HTERT RPE-1 (cell line): ENCODE results near the gene OBI1.

ENCODE experiments used
- in situ Hi-C: fragments of 300-500 bp; cut with MboI; formaldehyde crosslinking; loops from 4 replicates; pipeline ENCODE4 v1.14.3; 2020; ENCODE audit warnings: low sequenced_read_pairs

OBI1 gene

GRCh38 chr13:78658630-78659449, at the start of gene OBI1:
OBI1 (minus strand) TSS chr13:78659155; CDS start chr13:78659120, 35 bp downstream.
- in situ Hi-C loops = no loop called here

- in situ Hi-C loops = no loop called here
These were observed 42.4 kb upstream of the OBI1 start for GRCh38 chr13:78701383-78701782.

- in situ Hi-C loops = no loop called here
These were observed 41.4 kb upstream of the OBI1 start for GRCh38 chr13:78700121-78700910.

GRCh38 chr13:78689011-78689410, 30.1 kb upstream of the OBI1 start:
- in situ Hi-C loops = no loop called here

GRCh38 chr13:78686461-78686860, 27.5 kb upstream of the OBI1 start:
- in situ Hi-C loops = no loop called here

GRCh38 chr13:78680576-78681350, 21.8 kb upstream of the OBI1 start:
- in situ Hi-C loops = no loop called here

GRCh38 chr13:78680115-78680561, 21.2 kb upstream of the OBI1 start:
- in situ Hi-C loops = no loop called here

GRCh38 chr13:78679329-78679728, 20.4 kb upstream of the OBI1 start:
- in situ Hi-C loops = no loop called here

GRCh38 chr13:78675112-78675511, 16.2 kb upstream of the OBI1 start:
- in situ Hi-C loops = no loop called here

GRCh38 chr13:78674638-78675037, 15.7 kb upstream of the OBI1 start:
- in situ Hi-C loops = no loop called here

- in situ Hi-C loops = no loop called here
These were observed 3.5 kb upstream of the OBI1 start for GRCh38 chr13:78662467-78662866.

- in situ Hi-C loops = no loop called here
These were observed 1.5 kb upstream of the OBI1 start for GRCh38 chr13:78660495-78660857.

GRCh38 chr13:78659732-78660494, 958 bp upstream of the OBI1 start:
- in situ Hi-C loops = no loop called here

- in situ Hi-C loops = no loop called here
These were observed 435 bp upstream of the OBI1 start for GRCh38 chr13:78659450-78659730.

GRCh38 chr13:78657699-78658629, 991 bp downstream of the OBI1 start:
- in situ Hi-C loops = no loop called here

GRCh38 chr13:78655906-78656305, 3.0 kb downstream of the OBI1 start:
- in situ Hi-C loops = no loop called here

- in situ Hi-C loops = no loop called here
These were observed 3.9 kb downstream of the OBI1 start for GRCh38 chr13:78655007-78655406.

GRCh38 chr13:78652651-78653050, 6.3 kb downstream of the OBI1 start:
- in situ Hi-C loops = no loop called here

- in situ Hi-C loops = no loop called here
These were observed 8.3 kb downstream of the OBI1 start for GRCh38 chr13:78650717-78651083.
